ENCODE data around the gene BMP10. TPM values are rescaled to one million over a fixed set of nuclear protein-coding genes. Genes with fewer than 3 reads are reported as not detected.

BMP10 gene
- total RNA-seq, 1 experiment from 2014 or later: not detected

DNA sequence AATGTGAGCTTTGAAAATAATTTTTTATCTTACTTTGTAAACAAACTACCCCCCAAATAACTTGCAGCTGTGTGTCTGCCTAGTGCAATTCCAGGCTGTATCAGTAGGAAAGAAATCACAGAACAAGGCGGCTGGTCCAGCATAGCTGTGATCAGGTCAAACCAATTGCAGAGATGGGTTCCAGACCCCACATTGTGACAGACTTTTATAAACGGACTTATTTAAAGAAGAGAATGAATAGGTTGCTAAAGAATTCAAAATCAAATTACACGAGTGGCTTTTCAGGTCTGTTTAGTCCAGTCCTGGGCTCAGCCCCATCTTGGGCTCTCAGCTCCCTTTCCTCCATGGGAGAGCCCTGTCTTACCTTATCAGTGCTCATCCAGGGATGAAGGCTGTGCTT lies 11.1 kb downstream of the BMP10 start:
- H3K4me1 ChIP-seq (ENCODE audit: insufficient read depth, low read length): no peaks in the 10 kb centered on the region; the same call in 1 of the 2 replicates
- no TSS peak for BruUV-seq (replicated peaks)
- no peaks in the 10 kb centered on the region for H3K9me2 ChIP-seq (replicated peaks; ENCODE audit: low read length)
- no peaks in the 10 kb centered on the region for H4K20me1 ChIP-seq (ENCODE audit: low read length)
- H3K4me3 ChIP-seq (ENCODE audit: low read length): no peak overlapping the region
- CTCF ChIA-PET: no interaction called here
- no peak overlapping the region for H3K4me2 ChIP-seq (ENCODE audit: low read length)
- H3K79me2 ChIP-seq (ENCODE audit: low read length): no peaks in the 10 kb centered on the region
- H3K9me3 ChIP-seq (ENCODE audit: low read length): no peaks in the 10 kb centered on the region
- H3K9ac ChIP-seq (ENCODE audit: low read length): no peak overlapping the region
- no peak for DNase-seq
- POLR2A ChIA-PET (ENCODE audit: unreplicated experiment): no interaction called here
- ATAC-seq: no peak
- intact Hi-C loops (cut with micrococcal nuclease): no loop called here
- peaks cover 67% of the 10 kb centered on the region for H3K27me3 ChIP-seq (ENCODE audit: low read length)
- no peaks in the 10 kb centered on the region for H3F3A ChIP-seq (ENCODE audit: low read length, unreplicated experiment)
- TF ChIP-seq EZH2phosphoT487 (IDR thresholded peaks at IDR 0.05; ENCODE audit: borderline replicate concordance, low read length): no peak
- TF ChIP-seq EZH2 (IDR thresholded peaks at IDR 0.05; ENCODE audit: low read length, unreplicated experiment): no peak
- TF ChIP-seq, protein P1, sequence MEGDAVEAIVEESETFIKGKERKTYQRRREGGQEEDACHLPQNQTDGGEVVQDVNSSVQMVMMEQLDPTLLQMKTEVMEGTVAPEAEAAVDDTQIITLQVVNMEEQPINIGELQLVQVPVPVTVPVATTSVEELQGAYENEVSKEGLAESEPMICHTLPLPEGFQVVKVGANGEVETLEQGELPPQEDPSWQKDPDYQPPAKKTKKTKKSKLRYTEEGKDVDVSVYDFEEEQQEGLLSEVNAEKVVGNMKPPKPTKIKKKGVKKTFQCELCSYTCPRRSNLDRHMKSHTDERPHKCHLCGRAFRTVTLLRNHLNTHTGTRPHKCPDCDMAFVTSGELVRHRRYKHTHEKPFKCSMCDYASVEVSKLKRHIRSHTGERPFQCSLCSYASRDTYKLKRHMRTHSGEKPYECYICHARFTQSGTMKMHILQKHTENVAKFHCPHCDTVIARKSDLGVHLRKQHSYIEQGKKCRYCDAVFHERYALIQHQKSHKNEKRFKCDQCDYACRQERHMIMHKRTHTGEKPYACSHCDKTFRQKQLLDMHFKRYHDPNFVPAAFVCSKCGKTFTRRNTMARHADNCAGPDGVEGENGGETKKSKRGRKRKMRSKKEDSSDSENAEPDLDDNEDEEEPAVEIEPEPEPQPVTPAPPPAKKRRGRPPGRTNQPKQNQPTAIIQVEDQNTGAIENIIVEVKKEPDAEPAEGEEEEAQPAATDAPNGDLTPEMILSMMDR (conservative IDR thresholded peaks at IDR 0.05; ENCODE audit: low read depth, low read length): no peak
- no peak overlapping the region for H3K27ac ChIP-seq (ENCODE audit: low read length)
- no peaks in the 10 kb centered on the region for H3K36me3 ChIP-seq (ENCODE audit: low read depth, low read length)
- no peak overlapping the region for H2AFZ ChIP-seq (ENCODE audit: low read length)

DNA sequence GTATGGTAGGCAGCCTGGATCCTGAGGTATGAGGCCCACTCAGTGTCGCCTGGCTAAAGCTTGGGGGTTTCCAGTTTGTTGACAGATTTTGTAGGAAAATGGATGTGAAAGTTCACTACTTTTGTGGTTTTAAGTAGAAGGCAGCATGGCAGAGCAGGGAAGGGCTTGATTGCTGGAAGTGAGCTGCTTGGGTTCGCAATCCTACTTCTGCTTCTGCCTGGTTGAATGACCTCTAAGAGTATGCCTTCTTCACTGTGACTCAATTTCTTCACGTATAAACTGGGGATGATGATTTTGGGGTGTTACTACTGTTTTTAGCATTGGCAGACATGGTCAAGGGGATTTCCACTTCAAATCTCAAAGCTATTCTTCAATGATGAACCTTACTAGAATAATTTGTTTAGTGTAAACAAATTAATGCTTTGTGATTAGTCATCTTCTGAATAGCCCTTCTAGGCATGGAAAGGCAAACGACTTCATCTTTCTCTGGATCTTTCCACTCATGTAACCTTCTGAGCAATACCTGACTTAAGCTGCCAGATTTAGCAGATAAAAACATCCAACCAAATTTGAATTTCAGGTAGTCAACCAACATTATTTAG lies 13.2 kb downstream of the BMP10 start:
- H4K20me1 ChIP-seq (ENCODE audit: low read length): no peaks in the 10 kb centered on the region
- no peaks in the 10 kb centered on the region for H3K9me3 ChIP-seq (ENCODE audit: low read length)
- H3K9ac ChIP-seq (ENCODE audit: low read length): no peak overlapping the region
- TF ChIP-seq, protein P1 (conservative IDR thresholded peaks at IDR 0.05; ENCODE audit: low read depth, low read length): no peak
- no peak for TF ChIP-seq EZH2 (IDR thresholded peaks at IDR 0.05; ENCODE audit: low read length, unreplicated experiment)
- TF ChIP-seq EZH2phosphoT487 (IDR thresholded peaks at IDR 0.05; ENCODE audit: borderline replicate concordance, low read length): no peak
- BruUV-seq (replicated peaks): no TSS peak
- H3K4me2 ChIP-seq (ENCODE audit: low read length): no peak overlapping the region
- ChIA-PET CTCF (no interaction called here), POLR2A (ENCODE audit: unreplicated experiment) (no interaction called here)
- H2AFZ ChIP-seq (ENCODE audit: low read length): no peak overlapping the region
- no peak overlapping the region for H3K27ac ChIP-seq (ENCODE audit: low read length)
- no peaks in the 10 kb centered on the region for H3F3A ChIP-seq (ENCODE audit: low read length, unreplicated experiment)
- no peaks in the 10 kb centered on the region for H3K79me2 ChIP-seq (ENCODE audit: low read length)
- ATAC-seq: no peak
- intact Hi-C loops (cut with micrococcal nuclease): no loop called here
- peaks cover 66% of the 10 kb centered on the region for H3K27me3 ChIP-seq (ENCODE audit: low read length)
- H3K4me3 ChIP-seq (ENCODE audit: low read length): no peak overlapping the region
- DNase-seq: no peak
- H3K36me3 ChIP-seq (ENCODE audit: low read depth, low read length): no peaks in the 10 kb centered on the region
- no peaks in the 10 kb centered on the region; the same call in 1 of the 2 replicates for H3K4me1 ChIP-seq (ENCODE audit: insufficient read depth, low read length)
- no peaks in the 10 kb centered on the region for H3K9me2 ChIP-seq (replicated peaks; ENCODE audit: low read length)

DNA sequence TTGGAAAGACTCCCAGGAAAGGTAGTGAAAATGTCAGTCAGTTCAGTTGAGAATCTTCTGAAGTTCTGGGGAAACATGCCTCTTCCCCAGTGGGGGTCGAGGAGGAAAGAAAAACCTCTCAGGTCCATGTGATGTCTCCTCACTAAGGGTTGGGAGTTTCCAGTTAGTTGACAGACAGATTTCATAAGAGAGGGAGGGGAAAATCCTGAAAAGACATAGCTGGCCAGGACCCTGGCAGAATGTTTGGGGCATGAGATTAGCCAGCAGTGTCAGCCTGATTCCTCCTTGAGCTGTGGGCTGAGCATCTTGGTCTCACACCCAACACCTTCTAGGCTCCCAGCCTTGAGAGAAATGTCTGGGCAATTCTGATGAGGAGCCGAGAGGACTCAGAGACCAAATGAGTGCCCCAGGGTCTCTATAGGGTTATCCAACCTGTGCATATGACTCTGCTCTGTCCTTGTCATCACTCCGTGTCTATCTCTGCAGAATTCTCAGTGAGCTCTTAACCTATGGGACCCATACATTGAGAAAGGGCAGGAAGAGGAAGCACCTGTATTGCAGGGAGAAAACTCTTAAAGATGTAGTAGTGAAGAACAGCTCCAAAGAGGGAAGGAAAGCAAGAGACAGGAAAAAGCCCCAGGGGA lies 13.9 kb downstream of the BMP10 start:
- no TSS peak for BruUV-seq (replicated peaks)
- H3K4me3 ChIP-seq (ENCODE audit: low read length): no peak overlapping the region
- H3K9me3 ChIP-seq (ENCODE audit: low read length): no peaks in the 10 kb centered on the region
- TF ChIP-seq EZH2phosphoT487 (IDR thresholded peaks at IDR 0.05; ENCODE audit: borderline replicate concordance, low read length) (no peak), EZH2 (IDR thresholded peaks at IDR 0.05; ENCODE audit: low read length, unreplicated experiment) (no peak)
- TF ChIP-seq, protein P1 (conservative IDR thresholded peaks at IDR 0.05; ENCODE audit: low read depth, low read length): no peak
- no peaks in the 10 kb centered on the region for H3K36me3 ChIP-seq (ENCODE audit: low read depth, low read length)
- H3K9me2 ChIP-seq (replicated peaks; ENCODE audit: low read length): no peaks in the 10 kb centered on the region
- DNase-seq: no peak
- H3K27me3 ChIP-seq (ENCODE audit: low read length): peaks cover 63% of the 10 kb centered on the region
- H3K9ac ChIP-seq (ENCODE audit: low read length): no peak overlapping the region
- no peak overlapping the region for H2AFZ ChIP-seq (ENCODE audit: low read length)
- no peaks in the 10 kb centered on the region for H3K79me2 ChIP-seq (ENCODE audit: low read length)
- no peaks in the 10 kb centered on the region; the same call in 1 of the 2 replicates for H3K4me1 ChIP-seq (ENCODE audit: insufficient read depth, low read length)
- no peak overlapping the region for H3K4me2 ChIP-seq (ENCODE audit: low read length)
- no peaks in the 10 kb centered on the region for H4K20me1 ChIP-seq (ENCODE audit: low read length)
- POLR2A ChIA-PET (ENCODE audit: unreplicated experiment): no interaction called here
- CTCF ChIA-PET: no interaction called here
- no peaks in the 10 kb centered on the region for H3F3A ChIP-seq (ENCODE audit: low read length, unreplicated experiment)
- intact Hi-C loops (cut with micrococcal nuclease): no loop called here
- ATAC-seq: no peak
- no peak overlapping the region for H3K27ac ChIP-seq (ENCODE audit: low read length)

All from PC-3 (cell line).